ENCODE results near the gene SMAGP. TPM values are rescaled to one million over a fixed set of nuclear protein-coding genes. Genes with fewer than 3 reads are reported as not detected.

Gene SMAGP
- total RNA-seq, 2 experiments from 2014 or later, result 2.5 to 3.0 TPM

GRCh38 chr12:51218607-51219161 lies 51.5 kb downstream of the SMAGP start:
- intact Hi-C loops (cut with DNase I, micrococcal nuclease), result loop anchor here (1.0 to 10.0 kb wide), 6 partner anchors 20 to 171 kb away; partner anchors contain the start of genes DAZAP2 (in 2 of the 2), LETMD1 (in 2 of the 2), CSRNP2 (in 1 of the 2) and TFCP2 (in 1 of the 2)
- ATAC-seq (ENCODE audit: poor library complexity), result no peak
- no peaks in the 10 kb centered on the region for H3K9me3 Mint-ChIP-seq

GRCh38 chr12:51217968-51218606 lies 52.1 kb downstream of the SMAGP start, which contains the start of gene POU6F1:
Gene POU6F1 (minus strand): TSS chr12:51218062. CDS start chr12:51206836, 11,226 bp downstream.
- peak; percentile 53 to 90 (median 66) for DNase-seq
- intact Hi-C loops (cut with DNase I, micrococcal nuclease), result loop anchor here (1.0 to 10.0 kb wide), 7 partner anchors 20 to 171 kb away; partner anchors contain the start of genes DAZAP2 (in 2 of the 2), LETMD1 (in 2 of the 2), TFCP2 (in 2 of the 2) and CSRNP2 (in 1 of the 2)
- peaks cover 10% of the 10 kb centered on the region for H3K36me3 Mint-ChIP-seq (ENCODE audit: low read depth)

More at GRCh38 chr12:51218607-51219161, 51.5 kb downstream of the SMAGP start:
- Histone ChIP-seq H3K36me3 (ENCODE audit: insufficient read depth, low read length) (no peaks in the 10 kb centered on the region), H3K4me1 (ENCODE audit: insufficient read depth, low read length) (peaks cover 16% of the 10 kb centered on the region), H3K4me3 (ENCODE audit: low read length) (peak overlapping the region; percentile 98), H3K27me3 (ENCODE audit: control insufficient read depth in 1 of 2, insufficient read depth in 2 of 2, low read length in 2 of 2) (no peaks in the 10 kb centered on the region), H3K27ac (ENCODE audit: low read depth in 1 of 2, low read length in 2 of 2) (peak overlapping the region; percentile 86 to 92), H3K9me3 (ENCODE audit: control insufficient read depth in 1 of 2, insufficient read depth in 1 of 2, low read length in 2 of 2) (no peaks in the 10 kb centered on the region)
- H3K36me3 Mint-ChIP-seq (ENCODE audit: low read depth), result peaks cover 10% of the 10 kb centered on the region
- no peak for TF ChIP-seq CTCF (IDR thresholded peaks at IDR 0.05)
- H3K4me1 Mint-ChIP-seq (ENCODE audit: low read depth), result peaks cover 33% of the 10 kb centered on the region
- ChIA-PET CTCF (interaction anchor here (0.6 to 4.0 kb wide), 14 partner anchors 14 to 123 kb away, joined by 3 to 40 read pairs (median 5); partner anchors contain the start of genes DAZAP2 and SMAGP), POLR2A (interaction anchor here (0.6 to 5.1 kb wide), 27 partner anchors 8 to 1477 kb away, joined by 3 to 221 read pairs (median 9); partner anchors contain the start of genes ATF1, BIN2, COX14 and CSRNP2)
- no peaks in the 10 kb centered on the region for H3K27me3 Mint-ChIP-seq
- DNase-seq, result no peak
- H3K4me3 Mint-ChIP-seq, result peak overlapping the region; percentile 94
- H3K27ac Mint-ChIP-seq, result peak overlapping the region; percentile 98

More at GRCh38 chr12:51217968-51218606, 52.1 kb downstream of the SMAGP start, which contains the start of gene POU6F1:
- POLR2A ChIA-PET, result interaction anchor here (0.6 to 5.1 kb wide), 30 partner anchors 8 to 1788 kb away, joined by 3 to 221 read pairs (median 8); partner anchors contain the start of genes ATF1, BIN2, COX14 and CSRNP2
- peak within 1 kb of the TSS; percentile 86 to 92 for H3K27ac ChIP-seq (ENCODE audit: low read depth in 1 of 2, low read length in 2 of 2)
- CTCF ChIA-PET, result interaction anchor here (0.6 to 4.0 kb wide), 16 partner anchors 14 to 123 kb away, joined by 3 to 40 read pairs (median 4); partner anchors contain the start of genes DAZAP2, SMAGP and TFCP2
- peak within 1 kb of the TSS; percentile 94 for H3K4me3 Mint-ChIP-seq
- H3K9me3 ChIP-seq (ENCODE audit: control insufficient read depth in 1 of 2, insufficient read depth in 1 of 2, low read length in 2 of 2), result no peaks in the 10 kb centered on the region
- peak within 1 kb of the TSS; percentile 98 for H3K27ac Mint-ChIP-seq
- peak; percentile 60 for TF ChIP-seq CTCF (IDR thresholded peaks at IDR 0.05)
- peaks cover 16% of the 10 kb centered on the region for H3K4me1 ChIP-seq (ENCODE audit: insufficient read depth, low read length)
- H3K27me3 Mint-ChIP-seq, result no peaks in the 10 kb centered on the region
- H3K36me3 ChIP-seq (ENCODE audit: insufficient read depth, low read length), result no peaks in the 10 kb centered on the region
- peak within 1 kb of the TSS; percentile 98 for H3K4me3 ChIP-seq (ENCODE audit: low read length)
- peak; percentile 83 for ATAC-seq (ENCODE audit: poor library complexity)
- H3K9me3 Mint-ChIP-seq, result no peaks in the 10 kb centered on the region
- peaks cover 33% of the 10 kb centered on the region for H3K4me1 Mint-ChIP-seq (ENCODE audit: low read depth)
- no peaks in the 10 kb centered on the region for H3K27me3 ChIP-seq (ENCODE audit: control insufficient read depth in 1 of 2, insufficient read depth in 2 of 2, low read length in 2 of 2)
